Measurements from ENCODE around the gene UCHL1.

Gene UCHL1

DNA sequence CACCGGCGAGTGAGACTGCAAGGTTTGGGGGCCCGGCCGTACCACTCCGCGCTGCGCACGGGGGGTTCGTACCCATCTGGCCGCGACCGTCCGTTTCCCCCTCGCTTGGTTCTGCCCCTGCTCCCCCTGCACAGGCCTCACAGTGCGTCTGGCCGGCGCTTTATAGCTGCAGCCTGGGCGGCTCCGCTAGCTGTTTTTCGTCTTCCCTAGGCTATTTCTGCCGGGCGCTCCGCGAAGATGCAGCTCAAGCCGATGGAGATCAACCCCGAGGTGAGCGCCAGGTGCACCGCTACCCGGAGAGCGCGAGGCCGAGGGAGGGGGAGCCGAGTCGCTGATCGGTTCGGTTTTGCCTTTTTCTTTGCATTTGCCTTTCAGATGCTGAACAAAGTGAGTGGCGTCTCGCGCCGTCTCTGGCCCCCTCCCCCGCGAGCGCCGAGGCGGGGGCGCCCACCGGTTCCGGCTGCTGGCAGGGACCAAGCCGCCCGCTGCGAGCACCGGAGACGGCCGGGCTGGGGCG is at the start of gene UCHL1:
Gene UCHL1, plus strand, starts transcription at position 189 of the 517 bp plus-strand sequence. Its CDS starts 49 bp downstream, at position 238.
- intact Hi-C loops (cut with DNase I): loop anchor here (5.0 kb wide), 1 partner anchor 39 kb away; no protein-coding TSS in a partner anchor
- peak; percentile 62 to 99 (median 92) for DNase-seq

DNA sequence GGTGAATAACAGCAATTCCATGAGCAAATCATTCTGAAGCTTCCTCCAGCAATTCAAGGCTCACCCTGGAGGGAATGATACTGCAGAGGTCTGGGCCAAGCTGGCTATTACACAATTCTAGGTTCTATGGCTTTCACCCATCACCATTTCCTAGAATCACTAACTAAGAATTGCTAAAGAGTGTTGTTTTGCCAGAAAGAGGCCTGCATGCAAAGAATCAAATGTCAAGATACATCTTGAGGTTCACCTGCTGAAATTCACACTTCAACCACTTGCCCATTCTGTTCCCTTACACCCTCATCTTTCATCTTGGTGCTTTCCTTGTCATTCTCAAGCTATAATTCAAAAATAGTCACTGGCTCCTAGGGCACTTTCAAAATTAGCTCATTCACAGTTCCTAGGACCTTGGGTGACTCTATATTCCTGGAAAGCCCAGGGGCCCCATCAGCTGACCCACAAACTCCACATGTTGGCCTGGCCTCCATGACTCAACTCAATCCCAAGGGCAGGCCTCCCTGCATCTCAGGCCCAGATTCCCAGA is 49.4 kb upstream of the UCHL1 start:
- no peak for DNase-seq
- intact Hi-C loops (cut with DNase I): no loop called here

DNA sequence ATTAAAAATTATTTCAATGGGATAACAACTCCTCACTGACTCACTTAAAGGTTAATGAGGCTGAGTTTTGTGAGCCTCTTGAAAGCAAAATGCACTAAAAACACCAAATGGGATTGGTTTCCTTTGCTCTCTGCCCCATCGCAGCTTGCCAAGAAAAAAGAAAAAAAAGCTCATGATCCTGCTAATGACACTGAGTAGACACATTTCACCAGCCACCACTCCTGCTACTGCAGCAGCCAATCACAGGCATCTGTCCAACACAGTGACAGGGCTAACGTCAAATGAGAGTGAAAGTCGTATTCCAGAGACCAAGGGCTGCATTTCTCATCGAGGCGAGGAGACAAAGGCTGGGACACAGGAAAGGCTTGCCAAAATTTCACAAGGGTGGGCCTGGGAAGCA is 47.5 kb upstream of the UCHL1 start:
- DNase-seq: peak in 1 of 10 donors; percentile 34
- intact Hi-C loops (cut with DNase I): no loop called here

GRCh38 chr4:41209901-41210300 is 46.8 kb upstream of the UCHL1 start:
- no peak for DNase-seq
- intact Hi-C loops (cut with DNase I): loop anchor here (5.0 kb wide), 2 partner anchors 63 to 138 kb away; no protein-coding TSS in a partner anchor

GRCh38 chr4:41211951-41212615 is 44.6 kb upstream of the UCHL1 start:
- DNase-seq: no peak
- intact Hi-C loops (cut with DNase I): loop anchor here (5.0 kb wide), 2 partner anchors 65 to 140 kb away; no protein-coding TSS in a partner anchor

- intact Hi-C loops (cut with DNase I): loop anchor here (5.0 kb wide), 2 partner anchors 65 to 140 kb away; no protein-coding TSS in a partner anchor
- peak in 5 of 10 donors; percentile 34 to 84 (median 46) for DNase-seq
Observed at GRCh38 chr4:41212616-41213203, 44.0 kb upstream of the UCHL1 start.

DNA sequence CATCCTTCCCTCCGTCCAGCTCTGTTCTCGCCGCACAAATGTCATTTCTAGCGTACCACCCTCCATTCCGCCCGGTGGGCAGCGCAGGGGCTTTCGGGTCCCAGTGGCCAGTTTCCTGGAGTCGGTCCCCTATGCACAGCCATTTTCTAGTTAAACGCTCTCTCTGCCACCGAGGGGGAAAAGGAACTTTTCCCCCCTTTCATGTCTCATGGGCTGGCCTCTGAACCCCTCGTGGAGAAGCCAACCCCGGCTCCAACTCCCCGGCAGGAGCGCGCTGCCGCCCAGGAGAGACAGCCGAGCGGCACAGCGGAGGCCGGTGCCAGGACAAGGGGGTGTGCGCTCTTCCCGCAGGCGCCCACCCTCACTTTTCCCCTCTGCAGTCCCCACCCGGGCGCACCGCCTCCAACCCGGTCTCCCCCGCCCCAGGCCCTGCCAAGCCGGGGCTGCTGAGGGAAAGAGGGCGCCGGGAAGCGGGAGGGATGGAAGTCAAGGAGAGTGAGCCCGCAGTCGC is 43.0 kb upstream of the UCHL1 start:
- intact Hi-C loops (cut with DNase I): loop anchor here (1.0 to 5.0 kb wide), 4 partner anchors 66 to 286 kb away; no protein-coding TSS in a partner anchor
- DNase-seq: peak in 8 of 10 donors; percentile 23 to 84 (median 40)

GRCh38 chr4:41214136-41214824 is 42.4 kb upstream of the UCHL1 start, which contains the start of gene APBB2:
Gene APBB2, minus strand, starts transcription at chr4:41214542. Its CDS starts 181,288 bp downstream, at chr4:41033254.
- DNase-seq: peak; percentile 90 to 99 (median 94)
- intact Hi-C loops (cut with DNase I): loop anchor here (1.0 to 5.0 kb wide), 4 partner anchors 67 to 287 kb away; no protein-coding TSS in a partner anchor

DNA sequence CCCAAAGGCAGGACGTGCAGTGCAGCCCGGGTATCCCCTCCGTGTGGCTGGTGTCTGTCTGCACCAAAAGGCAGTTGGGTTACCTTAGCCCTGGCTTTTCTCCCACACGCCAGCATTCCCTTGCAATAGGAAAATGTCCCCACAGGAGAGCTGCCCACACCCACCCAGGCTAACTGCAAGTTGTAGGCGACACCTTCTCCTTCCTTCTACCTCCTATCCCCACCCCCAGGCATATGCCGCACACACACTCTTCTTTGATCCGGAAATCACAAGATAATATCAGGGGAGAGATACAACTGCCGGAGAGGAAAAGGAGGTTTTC is 41.9 kb upstream of the UCHL1 start:
- intact Hi-C loops (cut with DNase I): loop anchor here (1.0 to 5.0 kb wide), 6 partner anchors 43 to 477 kb away; partner anchors contain the start of gene UCHL1
- DNase-seq: no peak

DNA sequence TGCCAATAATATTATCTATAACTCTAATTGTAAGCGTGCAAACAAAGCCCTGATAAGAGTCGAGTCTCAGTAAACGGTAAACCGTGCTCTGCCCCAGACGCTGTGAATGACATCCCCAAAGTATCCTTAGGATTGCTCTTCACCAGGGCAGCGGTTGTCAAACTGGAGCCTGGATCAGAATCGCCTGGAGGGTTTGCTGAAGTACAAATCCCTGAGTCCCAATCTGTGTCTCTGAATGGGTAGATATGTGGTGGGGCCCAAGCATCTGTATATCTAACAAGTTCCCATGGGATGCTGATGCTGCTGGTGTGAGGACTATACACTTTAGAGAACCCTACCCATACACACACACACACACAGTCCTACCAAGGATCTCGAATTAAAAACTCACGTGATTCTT is 41.6 kb upstream of the UCHL1 start:
- intact Hi-C loops (cut with DNase I): loop anchor here (5.0 kb wide), 2 partner anchors 42 to 478 kb away; partner anchors contain the start of gene UCHL1
- DNase-seq: no peak

DNA sequence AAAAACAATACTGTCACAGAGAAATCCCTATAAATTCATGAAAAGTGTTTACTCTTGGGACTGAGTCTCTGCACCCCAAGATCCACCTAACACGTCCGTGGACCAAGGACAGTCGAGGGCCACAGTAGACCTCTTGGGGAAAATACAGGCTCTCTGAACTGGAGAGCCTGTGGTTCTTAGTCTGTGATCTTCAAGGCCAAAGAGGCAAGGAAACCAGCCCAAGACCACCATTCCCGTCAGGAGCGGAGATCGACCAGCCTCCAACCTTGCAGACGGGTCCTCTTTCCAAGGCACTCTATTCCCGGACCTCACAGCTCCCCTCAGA is 40.8 kb upstream of the UCHL1 start:
- no peak for DNase-seq
- intact Hi-C loops (cut with DNase I): loop anchor here (5.0 kb wide), 2 partner anchors 41 to 479 kb away; partner anchors contain the start of gene UCHL1

DNA sequence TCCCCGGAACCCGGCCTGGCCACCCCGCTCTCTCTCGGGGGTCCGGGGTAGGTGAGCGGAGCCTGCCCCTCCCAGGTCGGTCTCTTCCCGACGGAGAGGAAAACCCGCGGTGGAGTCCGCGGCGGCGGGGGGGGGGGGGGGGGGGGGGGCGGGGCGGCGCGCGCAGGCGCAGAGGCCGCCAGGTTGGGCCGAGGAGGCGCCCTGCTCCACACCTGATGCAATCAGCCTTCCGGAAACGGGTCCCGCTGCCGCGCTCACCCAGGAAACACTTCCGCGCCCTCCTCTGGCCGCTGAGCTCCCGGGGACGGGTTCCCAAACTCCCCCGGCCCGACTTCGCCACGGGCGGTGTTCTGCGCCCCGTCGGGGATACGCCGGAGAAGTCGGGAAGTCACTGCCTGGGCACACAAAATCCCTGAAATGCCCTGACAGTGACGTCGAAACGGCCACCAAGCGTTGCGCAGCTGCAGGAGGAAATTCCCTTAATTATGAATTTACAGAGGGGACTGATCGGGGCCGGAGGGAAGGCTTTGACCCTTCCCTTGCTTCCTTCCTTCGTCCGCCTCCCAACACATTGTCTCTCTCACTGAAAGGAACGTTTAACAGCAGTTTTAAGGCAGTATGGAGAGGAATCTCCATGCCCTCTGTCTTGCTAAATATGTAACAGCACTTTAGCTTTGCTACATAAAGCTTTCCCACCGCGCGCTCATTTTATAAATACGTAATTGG is 40.3 kb upstream of the UCHL1 start:
- intact Hi-C loops (cut with DNase I): loop anchor here (5.0 kb wide), 2 partner anchors 41 to 479 kb away; partner anchors contain the start of gene UCHL1
- DNase-seq: peak; percentile 42 to 94 (median 66)

GRCh38 chr4:41217020-41217333 is 39.8 kb upstream of the UCHL1 start:
- intact Hi-C loops (cut with DNase I): loop anchor here (5.0 kb wide), 2 partner anchors 40 to 480 kb away; partner anchors contain the start of gene UCHL1
- no peak for DNase-seq

DNA sequence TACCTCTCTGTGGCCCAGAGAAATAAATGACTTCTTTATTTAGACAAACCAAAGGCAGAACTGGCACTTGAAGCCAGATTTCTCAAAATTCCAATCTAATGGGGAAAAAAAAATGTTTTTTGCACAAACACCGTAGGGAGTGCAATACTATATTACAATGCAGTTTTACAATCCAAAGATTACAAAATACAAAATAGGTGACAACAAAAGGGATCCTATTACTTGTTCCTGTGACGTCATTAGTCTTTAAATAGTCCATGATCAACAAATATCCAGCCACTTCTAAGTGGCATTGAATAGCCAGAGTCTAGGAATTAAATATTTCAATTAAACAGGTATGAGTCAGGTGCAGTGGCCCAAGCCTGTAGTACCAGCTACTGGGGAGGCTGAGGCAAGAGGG is 39.4 kb upstream of the UCHL1 start:
- DNase-seq: no peak
- intact Hi-C loops (cut with DNase I): loop anchor here (5.0 kb wide), 2 partner anchors 40 to 480 kb away; partner anchors contain the start of gene UCHL1

GRCh38 chr4:41218703-41219102 is 38.0 kb upstream of the UCHL1 start:
- no peak for DNase-seq

DNA sequence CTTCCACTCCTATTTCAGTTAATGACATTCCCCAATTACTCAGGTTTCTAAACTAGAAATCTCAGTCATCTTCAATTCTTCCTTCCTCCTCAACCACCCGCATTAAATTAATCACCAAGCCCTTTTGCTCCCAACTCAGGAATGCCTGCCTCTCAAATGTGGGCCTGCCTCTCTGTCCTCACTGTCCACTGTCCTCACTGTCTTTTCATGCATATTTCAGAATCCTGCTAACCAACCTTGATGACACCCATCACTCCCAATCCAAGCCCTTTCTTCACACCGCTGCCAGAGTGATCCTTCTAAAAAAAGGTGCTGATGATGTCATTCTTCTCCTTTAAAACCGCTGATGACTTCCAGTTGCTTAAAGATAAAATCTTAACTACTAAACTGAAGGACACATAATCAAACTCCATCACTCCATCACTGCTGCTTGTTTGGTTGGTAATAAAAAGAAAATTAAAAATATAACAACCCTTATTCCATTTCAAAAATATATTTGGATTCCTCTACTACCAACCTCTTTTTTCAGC is 37.2 kb upstream of the UCHL1 start:
- DNase-seq: no peak
- intact Hi-C loops (cut with DNase I): loop anchor here (5.0 kb wide), 2 partner anchors 38 to 482 kb away; partner anchors contain the start of gene UCHL1

More at GRCh38 chr4:41218703-41219102, 38.0 kb upstream of the UCHL1 start:
- intact Hi-C loops (cut with DNase I): loop anchor here (5.0 kb wide), 2 partner anchors 39 to 481 kb away; partner anchors contain the start of gene UCHL1

- intact Hi-C loops (cut with DNase I): no loop called here
- no peak for DNase-seq
Observed at GRCh38 chr4:41221850-41222645, 34.7 kb upstream of the UCHL1 start.

- DNase-seq: no peak
- intact Hi-C loops (cut with DNase I): no loop called here
Observed at GRCh38 chr4:41227902-41228301, 28.8 kb upstream of the UCHL1 start.

Measured in posterior cingulate gyrus (tissue), 11 donors.